Measurements from ENCODE around the gene ERRFI1.

The ERRFI1 gene

GRCh38 chr1:8018492-8019228, 7.4 kb downstream of the ERRFI1 start:
- no peak for DNase-seq (ENCODE audit: low spot score)

- no peak for DNase-seq (ENCODE audit: low spot score)
These were observed 8.5 kb downstream of the ERRFI1 start for GRCh38 chr1:8017495-8018197.

DNA sequence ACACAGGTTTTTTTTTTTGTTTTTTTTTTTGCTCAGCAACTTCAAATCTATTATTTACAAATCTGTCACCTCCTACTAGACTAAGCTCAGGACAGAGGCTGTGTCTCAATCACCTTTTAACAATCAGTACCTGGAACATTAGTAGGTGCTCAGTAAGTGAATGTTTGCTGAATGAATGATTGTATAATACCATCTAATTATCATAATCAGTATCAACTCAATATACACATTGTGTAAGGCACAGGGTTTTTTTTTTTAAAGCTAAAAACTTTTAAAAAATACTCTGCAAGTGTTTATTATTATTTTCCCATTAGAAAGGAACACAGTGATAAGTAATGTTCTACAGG, 9.2 kb downstream of the ERRFI1 start:
- no peak for DNase-seq (ENCODE audit: low spot score)

- DNase-seq (ENCODE audit: low spot score) = no peak
These were observed 9.8 kb downstream of the ERRFI1 start for GRCh38 chr1:8016210-8016894.

DNA sequence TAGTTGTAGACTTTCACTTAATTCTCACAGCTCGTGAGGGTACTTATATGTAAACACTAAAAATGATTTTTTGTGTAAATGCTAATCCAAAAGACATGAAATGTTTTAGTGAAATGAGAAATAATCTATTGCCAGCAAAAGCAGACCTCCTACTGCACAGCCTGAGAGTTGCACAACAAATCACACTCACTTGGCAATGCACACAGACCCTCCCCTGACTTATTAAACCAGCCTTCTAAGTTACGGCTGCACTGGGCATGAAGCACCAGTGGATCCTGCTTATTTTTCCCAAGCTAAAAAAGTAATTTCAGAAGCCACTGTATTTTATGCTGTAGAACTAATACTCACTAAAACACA, 10.3 kb downstream of the ERRFI1 start:
- DNase-seq (ENCODE audit: low spot score) = no peak

GRCh38 chr1:8015036-8015808, 10.9 kb downstream of the ERRFI1 start:
- no peak for DNase-seq (ENCODE audit: low spot score)

DNA sequence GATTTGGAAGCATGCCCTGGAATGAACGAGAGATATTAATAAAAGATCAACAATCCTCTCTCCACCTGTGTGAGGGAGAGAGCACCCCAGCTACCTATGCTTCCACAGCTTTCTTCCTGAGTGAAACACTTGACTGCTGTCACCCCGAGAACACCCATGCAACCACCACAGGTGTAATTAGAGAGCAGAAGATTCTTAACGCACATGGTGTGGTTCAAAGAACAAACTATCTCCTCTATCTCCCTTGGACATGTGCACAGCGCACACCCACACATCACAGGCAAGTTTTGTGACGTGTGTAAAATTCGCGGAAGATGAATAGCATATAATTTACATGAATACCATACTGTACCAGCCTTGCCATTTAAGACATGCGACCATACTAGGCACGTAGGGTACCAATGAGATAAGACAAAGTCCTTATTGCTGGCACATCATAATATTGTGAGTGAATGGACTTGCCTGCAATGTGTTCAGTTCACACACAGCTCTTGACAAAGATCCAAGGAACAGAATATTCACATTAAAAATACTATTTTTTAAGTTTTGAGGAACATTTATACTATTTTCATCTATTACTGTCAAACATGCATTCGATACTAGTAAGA, 11.6 kb downstream of the ERRFI1 start:
- no peak for DNase-seq (ENCODE audit: low spot score)

DNA sequence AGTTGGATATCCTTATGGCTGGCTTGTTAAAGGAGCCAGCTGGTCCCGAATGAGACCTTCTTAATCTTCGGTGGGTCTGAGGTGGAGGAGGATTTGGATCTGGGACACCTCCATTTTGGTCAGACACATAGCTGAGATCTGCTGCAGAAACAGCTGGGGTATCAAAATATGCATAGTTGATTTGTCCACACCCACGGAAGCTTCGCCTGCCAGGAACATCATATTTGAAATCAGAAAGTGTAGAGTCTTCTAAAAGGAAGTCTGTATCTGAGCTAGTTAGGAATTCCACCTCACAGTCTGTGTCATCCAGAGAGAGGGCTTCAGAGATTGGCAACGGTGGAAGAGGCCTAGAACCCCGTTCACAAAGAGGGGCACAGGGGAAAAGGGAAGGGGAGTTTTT, 12.3 kb downstream of the ERRFI1 start:
- no peak for DNase-seq (ENCODE audit: low spot score)

- DNase-seq (ENCODE audit: low spot score) = no peak
These were observed 12.7 kb downstream of the ERRFI1 start for GRCh38 chr1:8013399-8013798.

GRCh38 chr1:8012955-8013354, 13.2 kb downstream of the ERRFI1 start:
- no peak for DNase-seq (ENCODE audit: low spot score)

DNA sequence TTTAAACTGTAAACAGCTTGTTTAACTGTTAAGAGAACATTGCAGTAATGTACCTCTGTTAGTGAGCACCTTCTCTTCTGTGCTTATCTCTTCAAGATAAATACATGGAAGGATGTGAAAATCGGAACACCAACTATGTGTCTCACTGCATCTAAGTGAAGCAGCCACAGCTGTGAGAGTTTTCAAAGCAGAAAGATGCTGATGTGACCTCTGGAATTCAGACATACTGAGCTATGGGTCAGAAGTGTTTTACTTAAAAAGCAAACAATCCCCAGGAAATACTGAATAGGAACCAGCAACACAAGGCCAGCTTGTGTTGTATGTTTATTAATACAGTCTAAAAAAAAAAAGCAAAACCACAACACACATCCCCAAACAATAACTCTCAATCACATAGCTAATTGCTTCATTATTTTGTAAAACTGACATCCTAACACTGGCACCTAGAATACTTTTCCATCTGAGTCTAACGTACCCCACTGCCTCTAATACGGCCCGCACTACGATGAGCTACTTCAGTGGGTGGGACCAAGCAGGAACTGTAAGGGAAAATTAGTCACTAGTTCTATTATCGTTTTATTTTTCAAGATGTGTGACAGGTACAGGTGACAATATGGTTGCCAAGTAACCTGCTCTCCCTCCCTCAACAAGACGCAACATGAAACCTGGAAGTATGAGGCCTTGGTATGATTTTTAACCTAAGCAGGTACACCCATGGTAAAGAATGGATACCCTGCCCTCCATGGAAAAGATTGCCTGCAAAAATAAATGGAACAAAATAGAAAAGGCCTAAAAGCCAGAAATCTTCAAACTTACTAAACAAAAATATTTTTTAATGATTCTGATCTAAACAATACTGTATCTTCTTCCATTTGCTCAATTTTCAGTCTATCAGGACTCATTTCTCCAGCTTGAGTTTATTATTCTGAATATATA, 13.9 kb downstream of the ERRFI1 start:
- no peak for DNase-seq (ENCODE audit: low spot score)

DNA sequence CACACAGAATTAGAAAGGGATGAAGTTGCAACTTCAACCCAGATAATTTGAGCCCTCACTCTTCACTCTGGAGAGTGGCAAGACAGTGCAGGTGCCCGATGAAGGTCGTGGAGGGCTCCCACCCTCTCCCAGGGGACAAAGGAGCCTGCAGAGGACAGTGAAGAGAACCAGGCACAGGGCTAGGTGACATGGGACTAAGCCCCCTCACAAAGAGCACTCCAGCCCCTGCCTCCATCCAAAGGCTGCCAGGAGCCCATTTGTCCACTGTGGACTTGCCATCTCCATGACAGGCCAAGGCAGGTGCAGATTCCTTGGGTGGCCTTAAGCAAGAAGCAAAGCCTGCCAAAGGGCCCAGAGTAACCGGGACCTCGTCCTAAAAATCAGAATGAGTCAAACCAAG, 15.1 kb downstream of the ERRFI1 start:
- DNase-seq (ENCODE audit: low spot score) = no peak

GRCh38 chr1:8010080-8010664, 15.9 kb downstream of the ERRFI1 start:
- DNase-seq (ENCODE audit: low spot score) = no peak

DNA sequence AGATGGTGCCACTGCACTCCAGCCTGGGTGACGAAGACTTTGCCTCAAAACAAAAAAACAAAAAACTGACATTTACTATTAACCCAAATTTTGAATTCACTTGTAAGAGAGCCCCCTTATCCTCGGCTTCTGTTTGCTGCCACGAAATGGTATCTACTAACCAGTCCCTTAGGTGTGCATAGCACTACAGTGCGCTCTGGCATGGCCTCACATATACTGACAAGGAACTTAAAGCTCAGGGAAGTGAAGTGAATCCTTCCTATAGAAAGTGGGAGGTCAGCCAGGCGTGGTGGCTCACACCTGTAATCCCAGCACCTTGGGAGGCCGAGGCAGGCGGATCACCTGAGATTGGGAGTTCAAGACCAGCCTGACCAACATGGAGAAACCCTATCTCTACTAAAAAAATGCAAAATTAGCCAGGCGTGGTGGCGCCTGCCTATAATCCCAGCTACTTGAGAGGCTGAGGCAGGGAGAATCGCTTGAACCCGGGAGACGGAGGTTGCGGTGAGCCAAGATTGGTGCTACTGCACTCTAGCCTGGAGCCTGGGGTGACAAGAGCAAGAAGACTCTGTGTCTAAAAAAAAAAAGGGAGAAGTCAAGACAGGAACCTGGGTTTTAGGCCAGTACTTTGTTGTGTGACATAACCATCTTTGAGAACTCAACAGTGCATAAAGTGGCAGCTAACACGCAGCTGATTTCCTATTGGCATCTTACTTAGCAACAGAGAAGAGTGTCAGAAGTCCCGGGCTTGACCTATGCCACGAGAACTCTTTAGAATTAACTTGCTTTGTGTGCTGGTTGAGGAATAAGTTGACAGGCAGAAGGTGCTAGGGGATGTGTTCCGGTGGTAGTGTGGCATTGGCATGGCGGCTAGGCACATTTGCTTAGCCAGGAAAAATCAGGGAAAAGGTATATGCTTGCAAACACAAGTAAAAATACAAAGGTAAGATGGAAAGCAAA, 16.8 kb downstream of the ERRFI1 start:
- DNase-seq (ENCODE audit: low spot score) = no peak

DNA sequence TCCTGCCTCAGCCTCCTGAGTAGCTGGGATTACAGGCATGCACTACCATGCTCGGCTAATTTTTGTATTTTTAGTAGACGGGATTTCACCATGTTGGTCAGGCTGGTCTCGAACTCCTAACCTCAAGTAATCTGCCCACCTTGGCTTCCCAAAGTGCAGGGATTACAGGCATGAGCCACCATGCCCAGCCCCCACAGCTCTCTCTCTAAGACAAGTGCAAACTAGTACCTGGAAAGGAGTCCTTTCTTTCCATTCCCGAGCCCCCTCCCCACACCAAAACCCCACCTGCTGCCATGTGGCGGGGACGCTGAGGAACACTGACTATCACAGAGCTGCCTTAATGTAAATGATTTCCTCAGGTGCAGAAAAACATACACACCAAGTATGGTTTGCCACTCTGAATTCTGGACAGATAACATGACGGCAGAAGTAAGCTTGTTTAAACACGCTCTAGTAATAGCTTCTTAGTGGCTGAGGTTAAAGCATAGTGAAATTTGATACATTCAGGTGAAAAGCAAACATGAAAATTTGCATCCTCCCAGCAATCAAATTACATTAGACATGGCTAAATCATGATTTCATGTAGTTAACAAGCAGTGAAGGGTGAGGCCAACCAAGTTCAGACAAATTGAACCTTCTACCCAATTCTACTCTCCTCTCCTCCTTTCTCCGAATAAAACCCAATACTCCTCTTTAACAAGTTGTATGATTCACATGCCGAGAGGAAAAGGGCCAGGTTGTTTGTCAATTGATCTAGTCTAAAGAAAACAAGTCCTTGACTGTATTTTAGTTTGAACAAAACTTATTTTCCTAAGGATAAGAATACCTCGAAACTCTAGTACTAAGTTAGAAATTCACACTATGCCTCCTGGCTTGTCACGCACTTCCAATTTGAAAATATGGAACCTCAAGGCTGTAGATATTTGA, 19.8 kb downstream of the ERRFI1 start:
- no peak for DNase-seq (ENCODE audit: low spot score)

- DNase-seq (ENCODE audit: low spot score) = no peak
These were observed 21.1 kb downstream of the ERRFI1 start for GRCh38 chr1:8004803-8005573.

- DNase-seq (ENCODE audit: low spot score) = no peak
These were observed 21.9 kb downstream of the ERRFI1 start for GRCh38 chr1:8004113-8004802.
